NCI-H2029 (cell line): ENCODE data around the gene TNFSF13B.
"Not testable (repeated sequence)": the region's sequence is repeated elsewhere in the genome, so short reads cannot be mapped to it uniquely, and the experiment has no call there.

Experiments
- DNase-seq: peaks from one replicate; lab custom pipeline; 2025; lab: John Stamatoyannopoulos, UW

Gene TNFSF13B

DNA sequence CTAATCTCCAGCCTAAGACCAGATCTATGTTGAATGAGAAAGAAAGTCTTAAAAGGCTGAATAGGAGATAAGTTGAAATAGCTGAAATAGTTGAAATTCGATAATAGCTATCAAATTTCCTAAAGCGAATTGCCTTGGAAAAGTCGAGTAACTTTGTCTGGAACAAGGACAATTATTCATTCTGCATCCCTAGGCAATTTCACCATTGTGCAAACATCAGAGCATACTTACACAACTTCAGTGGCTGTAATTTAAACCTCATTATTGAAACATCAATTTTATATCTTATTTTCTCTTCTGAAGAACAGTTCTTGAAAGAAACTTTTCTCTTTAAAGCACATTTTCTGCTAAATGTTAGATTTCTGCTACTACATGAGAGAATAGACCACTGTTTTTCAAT is 13.6 kb downstream of the TNFSF13B start:
- no peak for DNase-seq

DNA sequence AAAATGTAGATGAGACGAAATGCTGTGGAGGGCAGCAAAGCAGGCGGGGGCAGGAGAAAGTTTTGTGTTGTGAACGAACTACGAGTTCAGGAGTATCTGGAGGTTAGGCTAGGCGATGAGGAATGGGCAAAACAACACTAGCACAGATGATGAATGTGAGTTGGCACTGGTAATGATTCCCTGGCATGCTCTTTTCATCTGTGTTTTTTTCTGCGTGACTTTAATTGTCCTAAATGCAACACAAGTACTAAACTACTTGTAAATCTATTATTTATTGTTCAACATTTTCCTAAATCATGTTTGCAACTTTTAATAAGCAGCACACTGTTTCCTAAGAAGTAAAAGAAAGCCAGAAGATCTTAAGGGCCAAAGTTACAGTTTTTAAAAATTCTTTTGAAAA is 19.2 kb downstream of the TNFSF13B start:
- no peak for DNase-seq

DNA sequence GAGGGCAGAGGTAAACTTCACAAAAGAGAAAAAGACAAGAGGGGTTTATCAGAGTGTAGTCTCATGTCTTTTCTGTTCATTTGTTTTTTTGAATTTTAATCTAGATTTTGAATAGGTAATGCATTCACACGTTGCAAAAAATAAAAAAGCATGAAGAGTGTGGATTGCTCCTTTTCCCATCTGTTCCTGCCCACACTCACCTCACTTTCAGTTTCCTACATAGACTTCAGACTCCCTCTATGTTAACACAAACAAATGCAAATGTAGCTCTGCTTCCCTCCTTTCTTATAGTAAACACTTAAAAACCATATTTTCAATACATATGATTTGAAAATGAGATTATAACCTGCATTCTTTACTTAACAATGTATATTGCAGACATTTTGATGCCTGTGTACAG is 20.3 kb downstream of the TNFSF13B start:
- DNase-seq, result no peak

DNA sequence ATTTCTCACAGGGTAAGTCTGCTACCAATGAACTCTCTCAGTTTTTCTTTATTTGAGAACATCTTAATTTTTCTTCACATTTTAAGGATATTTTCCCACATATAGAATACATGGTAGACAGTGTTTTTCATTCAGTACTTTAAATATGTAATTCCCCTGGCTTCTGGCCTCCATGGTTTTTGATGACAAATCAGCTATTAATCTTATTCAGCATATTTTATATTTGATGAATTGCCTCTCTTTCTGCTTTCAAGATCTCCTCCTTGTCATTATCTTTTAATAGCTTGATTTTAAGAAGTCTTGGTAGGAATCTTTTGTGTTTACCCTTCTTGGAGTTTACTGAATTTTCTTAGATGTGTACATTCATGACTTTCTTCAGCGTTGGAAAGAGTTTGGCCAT is 27.6 kb downstream of the TNFSF13B start:
- no peak for DNase-seq

DNA sequence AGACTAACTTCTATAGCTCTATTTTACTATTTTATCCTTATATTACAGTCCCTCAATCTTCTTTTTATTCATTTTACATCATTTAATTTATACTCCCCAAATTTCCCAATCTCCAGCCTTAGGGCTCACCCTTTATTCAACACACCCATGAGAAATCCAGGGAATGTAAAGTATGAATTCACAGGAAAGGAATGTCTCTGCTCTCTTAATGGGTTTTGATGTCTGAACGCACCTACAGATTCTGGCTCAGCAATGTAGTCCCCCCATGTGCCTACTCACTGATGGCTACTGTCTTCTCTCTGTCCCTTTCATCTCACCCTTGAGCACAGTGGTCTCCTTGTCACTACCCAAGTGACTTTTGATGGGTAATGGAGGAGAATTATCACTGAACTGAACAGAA is 32.8 kb downstream of the TNFSF13B start:
- no peak for DNase-seq

GRCh38 chr13:108304170-108305016 is 34.9 kb downstream of the TNFSF13B start:
- no peak for DNase-seq

GRCh38 chr13:108305655-108306054 is 36.1 kb downstream of the TNFSF13B start:
- DNase-seq, result no peak

DNA sequence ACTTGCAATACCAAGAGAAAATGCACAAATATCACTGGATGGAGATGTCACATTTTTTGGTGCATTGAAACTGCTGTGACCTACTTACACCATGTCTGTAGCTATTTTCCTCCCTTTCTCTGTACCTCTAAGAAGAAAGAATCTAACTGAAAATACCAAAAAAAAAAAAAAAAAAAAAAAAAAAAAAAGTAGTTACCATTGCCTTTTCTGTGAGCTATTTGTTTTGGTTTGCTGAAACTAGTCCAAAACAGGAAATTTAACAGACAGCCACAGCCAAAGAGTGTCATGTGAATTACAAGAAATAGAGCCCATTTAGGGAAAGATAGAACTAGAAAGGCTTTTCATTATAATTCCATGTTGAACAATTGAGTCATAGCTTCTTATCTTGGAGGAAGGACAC is 37.3 kb downstream of the TNFSF13B start:
- DNase-seq, result no peak

- not testable (repeated sequence) for DNase-seq
Observed at GRCh38 chr13:108311596-108311995, 42.1 kb downstream of the TNFSF13B start.

DNA sequence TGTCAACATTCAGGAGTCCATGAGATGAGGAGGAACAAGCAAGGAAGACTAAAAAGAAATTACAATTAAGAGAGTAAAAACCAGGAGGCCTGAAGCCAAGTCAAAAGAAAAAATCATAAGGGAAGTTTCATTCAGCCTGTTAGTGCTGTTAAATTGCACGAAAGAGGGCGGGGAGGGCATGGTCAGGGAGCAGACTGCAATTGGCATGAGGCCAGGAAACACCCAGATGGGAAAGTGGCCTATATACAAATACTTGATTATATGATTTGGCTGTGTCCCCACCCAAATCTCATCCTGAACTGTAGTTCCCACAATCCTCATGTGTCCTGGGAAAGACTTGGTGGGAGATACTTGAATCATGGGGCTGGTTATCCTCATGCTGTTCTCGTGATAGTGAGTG is 43.9 kb downstream of the TNFSF13B start:
- DNase-seq, result no peak

DNA sequence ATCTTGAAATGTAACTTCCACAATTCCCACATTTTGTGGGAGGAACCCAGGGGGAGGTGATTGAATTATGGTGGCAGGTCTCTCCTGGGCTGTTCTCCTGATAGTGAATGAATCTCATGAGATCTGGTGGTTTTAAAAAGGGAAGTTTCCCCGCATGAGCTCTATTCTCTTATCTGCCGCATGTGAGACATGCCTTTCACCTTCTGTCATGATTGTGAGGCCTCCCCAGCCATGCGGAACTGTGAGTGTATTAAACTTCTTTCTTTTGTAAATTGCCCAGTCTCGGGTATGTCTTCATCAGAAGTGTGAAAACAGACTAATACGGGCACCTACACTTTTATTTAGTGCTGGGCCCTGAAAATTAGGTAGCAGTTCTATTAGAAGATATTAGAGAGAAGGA is 45.8 kb downstream of the TNFSF13B start:
- DNase-seq, result no peak

DNA sequence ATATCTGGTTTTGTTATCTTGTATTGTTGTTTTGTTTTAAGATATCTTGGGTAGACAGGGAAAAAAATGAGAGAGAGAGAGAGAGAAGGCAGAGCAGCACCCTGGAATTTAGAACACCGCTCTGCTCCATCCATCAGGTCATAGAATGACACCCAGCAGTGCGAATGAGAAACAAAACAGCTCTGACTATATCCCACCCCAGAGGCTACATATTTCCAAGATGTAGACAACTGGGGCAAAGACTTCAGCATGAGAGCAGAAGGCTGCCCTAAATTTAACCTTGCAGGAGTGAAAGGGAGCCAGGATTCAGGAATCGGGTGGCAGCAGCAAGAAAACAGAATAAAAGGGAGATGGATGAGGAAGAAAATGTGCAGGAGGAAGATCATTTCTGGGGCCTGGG is 46.5 kb downstream of the TNFSF13B start:
- DNase-seq, result no peak

- no peak for DNase-seq
Observed at GRCh38 chr13:108316413-108316812, 46.9 kb downstream of the TNFSF13B start.

- no peak for DNase-seq
Observed at GRCh38 chr13:108322206-108322824, 52.8 kb downstream of the TNFSF13B start.

DNA sequence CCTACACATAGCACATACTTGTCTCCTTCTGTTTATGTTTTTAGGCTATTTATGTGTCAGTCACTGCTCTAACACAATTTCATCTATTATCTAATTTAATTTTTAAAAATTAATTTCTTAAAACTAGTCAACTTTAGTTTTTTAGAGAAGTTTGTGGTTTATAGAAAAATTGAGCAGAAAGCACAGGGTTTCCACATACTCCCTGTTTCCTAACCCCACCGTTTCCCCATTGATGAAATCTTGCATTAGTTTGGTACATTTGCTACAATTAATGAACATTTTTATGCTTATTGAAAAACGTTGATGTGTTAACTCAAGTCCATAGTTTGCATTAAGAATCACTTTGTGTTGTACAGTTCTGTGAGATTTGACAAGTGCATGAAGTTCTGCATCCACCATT is 53.5 kb downstream of the TNFSF13B start:
- DNase-seq, result no peak

DNA sequence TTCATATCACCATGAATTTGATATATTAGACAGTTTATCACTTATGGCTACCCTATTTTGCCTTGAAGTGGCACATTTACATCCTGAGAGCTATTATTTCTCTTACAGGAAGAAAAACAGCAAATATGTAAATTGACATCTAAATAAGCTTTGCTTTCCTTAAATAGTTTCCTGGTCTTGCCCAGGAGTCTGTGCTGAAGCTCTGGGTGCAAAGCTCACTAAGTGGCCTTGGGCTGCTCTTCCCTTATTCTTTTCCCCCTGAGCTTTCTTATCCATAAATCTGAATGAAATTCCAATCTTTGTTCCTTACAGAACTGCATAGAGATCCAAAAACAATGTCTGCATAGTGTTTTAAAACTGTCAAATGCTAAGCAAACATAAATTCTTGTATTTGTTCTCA is 56.3 kb downstream of the TNFSF13B start:
- no peak for DNase-seq

GRCh38 chr13:108326309-108326708 is 56.8 kb downstream of the TNFSF13B start:
- peak; percentile 56 for DNase-seq

DNA sequence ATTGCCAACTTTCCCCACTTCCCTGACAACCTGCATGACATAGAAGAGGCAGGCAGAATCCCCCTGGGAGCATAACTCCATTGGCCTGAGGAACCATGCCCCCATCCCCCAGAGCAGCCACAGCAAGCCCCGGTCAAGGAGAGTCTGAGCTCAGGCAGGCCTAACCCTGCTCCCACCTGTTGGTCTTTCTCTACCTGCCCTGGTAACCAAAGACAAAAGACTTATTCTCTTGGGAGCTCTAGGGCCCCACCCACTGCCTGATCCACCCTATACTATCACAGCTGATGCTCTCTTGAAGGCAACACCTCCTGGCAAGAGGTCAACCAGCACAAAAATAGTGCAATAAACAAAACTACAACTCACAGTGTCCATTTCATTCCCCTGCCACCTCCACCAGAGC is 59.3 kb downstream of the TNFSF13B start:
- DNase-seq, result no peak

- DNase-seq, result no peak
Observed at GRCh38 chr13:108332791-108333190, 63.3 kb downstream of the TNFSF13B start.

DNA sequence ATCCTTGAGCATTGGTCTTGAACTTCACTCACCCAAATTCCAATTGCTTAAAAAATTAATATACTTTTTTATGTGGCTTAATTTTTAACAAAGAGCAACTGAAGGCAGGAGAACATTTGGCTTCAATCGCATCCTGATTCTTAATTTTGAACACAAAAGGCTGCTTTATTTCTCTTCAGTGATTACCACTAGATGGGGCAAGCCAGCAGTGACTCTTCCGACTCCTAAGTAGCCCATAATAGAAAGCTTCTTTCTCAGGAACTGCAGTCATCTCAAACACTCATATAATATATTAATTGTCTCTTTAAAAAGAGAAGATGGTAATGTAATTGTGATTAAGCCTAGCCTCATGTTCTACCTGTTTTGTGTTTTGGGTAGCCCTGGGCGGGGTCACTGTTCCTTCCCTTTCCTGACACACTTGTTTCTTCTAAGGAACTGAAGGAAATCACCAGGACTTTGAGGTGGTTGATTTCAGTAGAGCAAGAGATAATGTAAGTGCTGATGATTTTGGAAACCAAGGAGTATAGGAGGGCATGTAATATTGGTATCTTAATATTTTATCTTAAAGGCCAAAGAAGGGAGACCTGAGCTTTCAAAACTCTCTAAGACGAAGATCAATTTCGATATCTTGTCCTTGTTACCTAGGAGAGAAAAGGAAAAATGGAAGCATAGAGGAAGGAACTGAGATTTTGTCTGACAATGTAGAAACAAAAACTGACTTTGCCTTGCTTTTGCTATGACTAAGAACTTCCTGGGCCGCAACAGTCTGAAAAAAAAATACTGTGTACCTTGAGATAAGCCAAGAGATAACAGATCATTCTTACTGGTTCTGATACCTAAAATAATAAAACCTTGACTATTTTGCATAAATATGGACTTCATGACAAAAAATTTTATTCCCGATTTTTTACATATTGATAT is 73.1 kb downstream of the TNFSF13B start:
- DNase-seq, result no peak

- no peak for DNase-seq
Observed at GRCh38 chr13:108345016-108345415, 75.5 kb downstream of the TNFSF13B start.

- no peak for DNase-seq
Observed at GRCh38 chr13:108346376-108346775, 76.9 kb downstream of the TNFSF13B start.

DNA sequence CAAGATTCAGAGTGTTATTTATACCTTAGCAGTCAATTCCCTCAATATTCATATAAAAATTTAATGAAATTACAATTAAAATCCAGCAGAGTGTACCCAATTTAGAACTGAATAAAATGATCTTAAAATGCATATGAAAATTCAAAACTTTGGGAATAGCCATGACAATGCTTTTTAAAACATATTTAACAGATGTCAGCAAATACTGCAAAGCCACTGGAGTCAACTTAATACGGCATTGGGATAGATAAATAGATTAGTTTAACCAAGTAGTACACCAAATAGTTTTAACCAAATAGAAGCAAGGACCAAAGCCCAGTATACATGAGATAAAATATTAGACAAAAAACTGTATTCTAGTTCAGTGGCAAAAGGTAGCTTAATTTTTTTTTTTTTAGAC is 79.8 kb downstream of the TNFSF13B start:
- DNase-seq, result no peak
